Nephron (organoid): ENCODE data around the gene CCNT2.
A peak's percentile ranks its signal among the peaks of the same experiment; 100 is the strongest.

Experiments
- H3K27ac Mint-ChIP-seq, 3 experiments: 2 replicates each; pipeline ENCODE4 v1.8.0; 2020; ENCODE audit warnings: mixed read lengths in 3 of 3, mild to moderate bottlenecking in 2 of 3, moderate library complexity in 1 of 3
- H3K27me3 Mint-ChIP-seq: 2 replicates; pipeline ENCODE4 v1.8.0; 2021; ENCODE audit warnings: low read depth, mild to moderate bottlenecking, moderate library complexity, mixed read lengths
- H3K36me3 Mint-ChIP-seq: 2 replicates; pipeline ENCODE4 v1.8.0; 2020; ENCODE audit warnings: low read depth, mixed read lengths
- H3K4me1 Mint-ChIP-seq: 2 replicates; pipeline ENCODE4 v1.8.0; 2020; ENCODE audit warnings: mixed read lengths
- H3K4me3 Mint-ChIP-seq, 3 experiments: 2 replicates each; pipeline ENCODE4 v1.8.0; 2020; ENCODE audit warnings: mild to moderate bottlenecking in 3 of 3, mixed read lengths in 3 of 3, moderate library complexity in 2 of 3
- H3K9me3 Mint-ChIP-seq: 2 replicates; pipeline ENCODE4 v1.8.0; 2020; ENCODE audit warnings: mixed read lengths
- TF ChIP-seq, protein P1 (sequence below), 3 experiments: fragments of 200-600 bp; sonication (generic); IDR thresholded peaks; one replicate each; pipeline ENCODE4 v1.5.0; 2021; ENCODE audit warnings: antibody characterized with exemption in 3 of 3; ENCODE audit not compliant: unreplicated experiment in 3 of 3

Gene CCNT2

DNA sequence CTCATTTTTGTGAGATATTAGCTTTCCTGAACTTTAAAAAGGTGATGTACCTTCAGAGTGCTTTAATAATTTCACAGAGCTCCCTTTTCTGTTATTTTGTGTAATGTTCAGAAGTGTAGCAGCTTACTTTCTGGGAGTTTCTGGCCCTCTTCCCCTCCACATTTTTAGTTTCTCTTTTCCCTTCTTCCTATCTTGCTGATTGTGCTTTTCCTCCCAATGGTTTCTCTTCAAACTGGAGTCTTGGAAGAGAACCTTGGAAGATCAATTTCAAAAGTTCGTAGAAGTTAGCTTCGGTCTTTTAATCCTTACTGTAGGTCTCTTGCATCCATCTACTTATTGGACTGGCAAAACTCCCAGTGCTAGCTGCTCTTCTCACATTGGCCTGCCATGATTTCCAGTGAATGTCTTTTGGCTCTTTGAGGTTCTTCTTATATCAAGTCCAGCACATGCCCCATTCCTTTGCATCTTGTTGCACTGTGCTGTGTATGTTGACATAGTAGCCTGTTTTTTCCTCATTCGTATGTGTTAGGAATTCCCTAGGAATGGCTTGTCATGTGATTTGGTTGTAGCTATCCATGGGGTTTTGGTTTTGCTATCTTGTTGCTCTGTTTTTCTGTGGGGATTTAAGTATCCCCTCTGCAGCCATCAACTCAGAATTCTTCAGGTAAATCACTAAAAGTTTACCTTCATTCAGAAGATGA is 7.8 kb downstream of the CCNT2 start:
- H3K27ac Mint-ChIP-seq = no peak overlapping the region
- H3K4me3 Mint-ChIP-seq = no peak overlapping the region
- TF ChIP-seq, protein P1, sequence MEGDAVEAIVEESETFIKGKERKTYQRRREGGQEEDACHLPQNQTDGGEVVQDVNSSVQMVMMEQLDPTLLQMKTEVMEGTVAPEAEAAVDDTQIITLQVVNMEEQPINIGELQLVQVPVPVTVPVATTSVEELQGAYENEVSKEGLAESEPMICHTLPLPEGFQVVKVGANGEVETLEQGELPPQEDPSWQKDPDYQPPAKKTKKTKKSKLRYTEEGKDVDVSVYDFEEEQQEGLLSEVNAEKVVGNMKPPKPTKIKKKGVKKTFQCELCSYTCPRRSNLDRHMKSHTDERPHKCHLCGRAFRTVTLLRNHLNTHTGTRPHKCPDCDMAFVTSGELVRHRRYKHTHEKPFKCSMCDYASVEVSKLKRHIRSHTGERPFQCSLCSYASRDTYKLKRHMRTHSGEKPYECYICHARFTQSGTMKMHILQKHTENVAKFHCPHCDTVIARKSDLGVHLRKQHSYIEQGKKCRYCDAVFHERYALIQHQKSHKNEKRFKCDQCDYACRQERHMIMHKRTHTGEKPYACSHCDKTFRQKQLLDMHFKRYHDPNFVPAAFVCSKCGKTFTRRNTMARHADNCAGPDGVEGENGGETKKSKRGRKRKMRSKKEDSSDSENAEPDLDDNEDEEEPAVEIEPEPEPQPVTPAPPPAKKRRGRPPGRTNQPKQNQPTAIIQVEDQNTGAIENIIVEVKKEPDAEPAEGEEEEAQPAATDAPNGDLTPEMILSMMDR (IDR thresholded peaks at IDR 0.05; ENCODE audit: unreplicated experiment in 3 of 3) = no peak
- H3K36me3 Mint-ChIP-seq = peaks cover 47% of the 10 kb centered on the region
- no peaks in the 10 kb centered on the region for H3K27me3 Mint-ChIP-seq
- H3K9me3 Mint-ChIP-seq = no peaks in the 10 kb centered on the region
- H3K4me1 Mint-ChIP-seq = peaks cover 33% of the 10 kb centered on the region

DNA sequence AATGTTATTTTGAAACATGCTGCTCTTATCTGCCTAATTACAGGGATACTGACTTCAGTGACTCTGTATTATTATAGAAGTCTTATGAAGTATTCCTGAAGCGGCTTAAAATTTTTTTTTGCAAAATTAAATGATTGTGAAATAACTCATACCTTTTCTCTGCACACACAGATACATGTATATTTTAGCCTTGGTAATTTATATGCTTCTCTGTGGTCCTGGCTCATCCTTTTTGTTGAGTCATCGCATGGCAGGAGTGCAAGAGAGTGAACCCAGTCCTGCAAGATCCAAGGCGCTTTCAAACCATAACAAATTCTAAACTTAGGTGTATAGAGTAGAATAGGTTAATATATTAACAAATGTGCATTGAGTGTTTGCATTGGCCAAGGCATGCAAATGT is 8.6 kb downstream of the CCNT2 start:
- Mint-ChIP-seq H3K27ac (no peak overlapping the region), H3K4me3 (no peak overlapping the region), H3K36me3 (peaks cover 52% of the 10 kb centered on the region), H3K27me3 (no peaks in the 10 kb centered on the region), H3K4me1 (peaks cover 28% of the 10 kb centered on the region), H3K9me3 (no peaks in the 10 kb centered on the region)
- TF ChIP-seq, protein P1 (IDR thresholded peaks at IDR 0.05; ENCODE audit: unreplicated experiment in 3 of 3) = no peak

DNA sequence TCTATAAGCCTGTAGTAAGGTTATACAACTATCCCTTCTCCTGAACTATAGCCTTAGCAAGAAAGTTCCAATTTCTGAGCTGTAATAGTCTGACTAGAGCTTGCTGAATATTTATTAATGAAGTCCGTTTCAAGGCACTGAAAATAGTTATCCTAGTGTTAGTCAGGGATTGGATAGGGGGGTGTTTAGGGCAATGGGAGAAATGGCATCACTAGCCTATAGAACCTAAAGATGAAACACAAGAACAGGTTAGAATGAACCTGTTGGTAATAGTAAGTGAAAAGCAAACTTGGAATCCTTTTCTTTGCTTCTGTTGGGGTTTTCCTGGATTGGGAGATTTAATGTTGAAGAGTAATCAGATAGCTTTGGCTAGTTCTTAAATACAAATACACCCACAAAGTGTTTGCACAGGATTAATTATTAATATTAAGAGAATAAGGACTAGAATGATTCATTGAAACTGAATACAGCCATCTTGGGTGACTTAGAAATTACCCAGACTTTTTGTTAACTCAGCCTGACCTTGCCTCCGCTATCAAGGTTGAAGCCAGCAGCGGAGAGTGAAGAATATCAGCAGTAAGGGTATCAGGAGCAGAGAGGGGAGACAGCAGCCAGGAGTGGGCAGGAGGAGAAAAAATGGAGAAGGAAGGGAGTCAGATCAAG is 14.4 kb downstream of the CCNT2 start:
- H3K27me3 Mint-ChIP-seq = no peaks in the 10 kb centered on the region
- peak overlapping the region in 1 of 3 experiments; percentile 6 for H3K27ac Mint-ChIP-seq
- H3K4me3 Mint-ChIP-seq = no peak overlapping the region
- H3K9me3 Mint-ChIP-seq = no peaks in the 10 kb centered on the region
- peaks cover 42% of the 10 kb centered on the region for H3K36me3 Mint-ChIP-seq
- H3K4me1 Mint-ChIP-seq = peaks cover 18% of the 10 kb centered on the region
- TF ChIP-seq, protein P1 (IDR thresholded peaks at IDR 0.05; ENCODE audit: unreplicated experiment in 3 of 3) = no peak

DNA sequence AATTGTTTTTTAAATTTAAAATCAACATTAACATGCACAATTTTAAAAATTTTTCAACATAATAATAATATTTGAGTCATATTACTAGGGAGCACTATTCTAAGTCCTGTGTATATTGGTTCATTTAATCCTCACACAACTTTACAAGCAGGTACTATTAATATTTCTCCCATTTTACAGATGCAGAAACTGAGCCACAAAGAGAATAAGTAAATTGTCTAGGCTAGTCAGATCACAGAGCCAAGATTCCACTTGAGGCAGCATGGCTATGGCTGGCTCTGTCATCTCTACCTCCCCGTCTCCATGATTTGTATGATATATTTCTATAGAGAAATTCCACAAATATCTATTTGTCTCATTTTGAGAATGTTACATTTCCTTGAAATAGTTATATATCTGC is 15.1 kb downstream of the CCNT2 start:
- Mint-ChIP-seq H3K27ac (no peak overlapping the region), H3K36me3 (peaks cover 44% of the 10 kb centered on the region), H3K9me3 (no peaks in the 10 kb centered on the region), H3K4me3 (no peak overlapping the region), H3K4me1 (peaks cover 18% of the 10 kb centered on the region), H3K27me3 (no peaks in the 10 kb centered on the region)
- TF ChIP-seq, protein P1 (IDR thresholded peaks at IDR 0.05; ENCODE audit: unreplicated experiment in 3 of 3) = no peak

DNA sequence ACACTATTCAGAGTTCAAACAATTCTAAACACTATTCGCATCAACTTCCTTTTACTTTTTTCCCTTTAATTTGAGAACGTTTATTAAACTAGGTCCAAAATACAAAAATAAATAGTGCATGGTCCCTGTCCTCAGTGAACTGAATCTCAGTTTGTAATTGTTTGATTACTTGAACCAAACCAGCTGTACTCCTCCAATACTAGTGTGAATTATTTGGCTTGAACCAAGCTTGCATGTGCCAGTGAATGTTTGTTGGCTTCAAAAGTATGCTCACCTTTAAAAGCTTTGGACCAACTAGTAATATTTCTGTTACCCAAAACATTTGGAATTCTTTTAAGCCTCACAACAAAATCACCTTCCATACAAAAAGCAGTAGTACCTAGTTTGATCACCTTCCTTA is 15.5 kb downstream of the CCNT2 start:
- H3K27ac Mint-ChIP-seq = peak overlapping the region in 1 of 3 experiments; percentile 7
- TF ChIP-seq, protein P1 (IDR thresholded peaks at IDR 0.05; ENCODE audit: unreplicated experiment in 3 of 3) = no peak
- H3K4me1 Mint-ChIP-seq = peaks cover 18% of the 10 kb centered on the region
- H3K27me3 Mint-ChIP-seq = no peaks in the 10 kb centered on the region
- no peaks in the 10 kb centered on the region for H3K9me3 Mint-ChIP-seq
- peaks cover 47% of the 10 kb centered on the region for H3K36me3 Mint-ChIP-seq
- no peak overlapping the region for H3K4me3 Mint-ChIP-seq

DNA sequence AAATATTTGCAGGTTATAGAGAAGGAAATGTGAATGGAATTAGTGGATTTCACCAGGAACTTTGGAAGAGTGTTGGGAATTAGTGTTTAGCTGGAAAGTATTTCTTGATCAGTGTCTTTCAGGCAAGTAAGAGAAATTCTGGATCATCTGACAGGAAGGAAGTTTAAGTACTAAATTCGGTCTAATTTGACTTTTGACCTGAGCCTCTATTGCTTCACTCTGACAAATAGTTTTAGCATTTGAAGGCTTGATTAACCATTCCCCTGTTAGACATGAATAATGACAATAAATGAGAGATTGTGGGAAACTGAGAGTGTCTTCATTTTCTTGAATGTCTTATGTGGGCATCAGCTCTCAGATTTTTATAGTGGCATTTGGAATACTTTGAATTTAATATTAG is 16.0 kb downstream of the CCNT2 start:
- no peaks in the 10 kb centered on the region for H3K9me3 Mint-ChIP-seq
- peaks cover 49% of the 10 kb centered on the region for H3K36me3 Mint-ChIP-seq
- peak overlapping the region in 1 of 3 experiments; percentile 7 for H3K27ac Mint-ChIP-seq
- no peaks in the 10 kb centered on the region for H3K27me3 Mint-ChIP-seq
- peaks cover 18% of the 10 kb centered on the region for H3K4me1 Mint-ChIP-seq
- TF ChIP-seq, protein P1 (IDR thresholded peaks at IDR 0.05; ENCODE audit: unreplicated experiment in 3 of 3) = no peak
- H3K4me3 Mint-ChIP-seq = no peak overlapping the region
